Measurements from ENCODE around the gene LONP2.

Gene LONP2

DNA sequence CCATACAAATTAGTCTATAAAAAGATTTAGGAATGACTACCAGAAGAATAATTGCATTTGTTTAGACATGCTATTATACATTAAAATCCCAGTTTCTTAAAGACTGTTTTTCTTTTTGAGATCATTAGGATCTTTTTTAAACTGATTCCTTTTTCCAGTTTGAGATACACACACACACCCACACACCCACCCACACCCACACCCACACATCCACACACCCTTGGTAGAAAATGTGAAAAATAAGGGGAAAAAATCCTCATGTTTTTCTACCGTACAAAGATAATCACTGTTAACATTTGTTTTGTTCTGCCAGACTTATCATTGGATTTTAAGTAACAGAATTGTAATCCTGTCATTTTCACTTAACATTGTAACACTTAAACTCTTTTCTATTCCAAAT is 30.4 kb downstream of the LONP2 start:
- DNase-seq (ENCODE audit: low read depth) = no peak
- H3K4me3 ChIP-seq (ENCODE audit: low read length) = no peak overlapping the region
- TF ChIP-seq CTCF (IDR thresholded peaks at IDR 0.05; ENCODE audit: insufficient read depth, low read depth, low read length, missing control alignments) = no peak

DNA sequence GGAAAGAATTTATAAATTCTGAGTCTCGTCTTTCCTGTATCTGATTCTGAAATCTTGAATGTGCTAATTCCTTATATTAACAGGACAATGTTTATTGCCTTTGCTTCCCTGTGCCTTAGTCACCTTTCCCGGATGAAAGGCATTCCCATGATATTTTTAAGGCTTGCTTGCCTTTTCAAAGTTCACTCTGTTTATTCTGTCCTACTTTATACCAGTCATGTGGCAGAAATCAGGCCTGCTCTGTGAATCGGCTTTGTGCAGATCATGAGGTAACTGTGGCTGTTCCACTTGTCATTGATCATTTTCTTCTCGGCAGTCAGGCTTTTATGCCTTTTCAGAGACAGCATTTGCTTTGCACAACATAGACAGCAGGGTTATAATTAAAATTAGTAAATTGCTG is 32.0 kb downstream of the LONP2 start:
- peak; percentile 26 for DNase-seq (ENCODE audit: low read depth)
- TF ChIP-seq CTCF (IDR thresholded peaks at IDR 0.05; ENCODE audit: insufficient read depth, low read depth, low read length, missing control alignments) = no peak
- H3K4me3 ChIP-seq (ENCODE audit: low read length) = no peak overlapping the region

DNA sequence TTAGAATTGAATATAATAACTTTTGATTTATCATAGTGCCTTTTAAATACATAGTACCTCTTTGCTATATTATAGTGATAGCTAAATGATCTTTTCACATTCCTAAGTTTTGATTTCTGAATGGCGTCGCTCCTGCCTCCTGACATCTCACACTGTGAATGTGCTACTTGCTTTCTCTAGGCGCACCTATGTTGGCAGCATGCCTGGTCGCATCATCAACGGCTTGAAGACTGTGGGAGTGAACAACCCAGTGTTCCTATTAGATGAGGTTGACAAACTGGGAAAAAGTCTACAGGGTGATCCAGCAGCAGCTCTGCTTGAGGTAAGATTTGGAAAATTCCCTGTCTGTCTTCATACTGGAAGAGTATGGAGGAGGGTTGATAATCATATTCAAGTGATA is 33.1 kb downstream of the LONP2 start:
- DNase-seq (ENCODE audit: low read depth) = peak; percentile 63
- TF ChIP-seq CTCF (IDR thresholded peaks at IDR 0.05; ENCODE audit: insufficient read depth, low read depth, low read length, missing control alignments) = no peak
- no peak overlapping the region for H3K4me3 ChIP-seq (ENCODE audit: low read length)

GRCh38 chr16:48279199-48279598 is 35.1 kb downstream of the LONP2 start:
- TF ChIP-seq CTCF (IDR thresholded peaks at IDR 0.05; ENCODE audit: insufficient read depth, low read depth, low read length, missing control alignments) = no peak
- no peak for DNase-seq (ENCODE audit: low read depth)
- no peak overlapping the region for H3K4me3 ChIP-seq (ENCODE audit: low read length)

DNA sequence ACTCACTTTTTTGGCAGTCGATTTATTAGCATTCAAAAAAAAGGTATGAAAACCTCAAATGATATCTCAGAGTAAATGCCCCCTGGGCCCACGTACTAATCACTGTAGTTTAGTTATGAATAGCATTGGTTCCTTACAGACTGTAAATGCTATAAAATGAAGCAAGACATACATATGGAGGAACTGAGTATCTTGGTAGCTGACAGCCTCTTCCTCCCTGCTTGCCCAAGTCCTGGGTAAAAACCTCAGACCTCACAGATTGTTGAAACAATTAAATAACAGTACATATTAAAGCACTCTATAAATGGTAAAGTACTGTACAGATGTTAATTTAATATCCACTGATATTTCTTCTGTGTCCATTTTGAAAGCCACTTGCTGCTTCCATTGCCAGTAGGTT is 36.4 kb downstream of the LONP2 start:
- TF ChIP-seq CTCF (IDR thresholded peaks at IDR 0.05; ENCODE audit: insufficient read depth, low read depth, low read length, missing control alignments) = no peak

GRCh38 chr16:48282636-48283263 is 38.6 kb downstream of the LONP2 start:
- TF ChIP-seq CTCF (IDR thresholded peaks at IDR 0.05; ENCODE audit: insufficient read depth, low read depth, low read length, missing control alignments) = no peak

More for the DNA sequence above, 36.4 kb downstream of the LONP2 start:
- no peak overlapping the region for H3K4me3 ChIP-seq (ENCODE audit: low read length)
- no peak for DNase-seq (ENCODE audit: low read depth)

GRCh38 chr16:48284772-48285409 is 40.8 kb downstream of the LONP2 start:
- TF ChIP-seq CTCF (IDR thresholded peaks at IDR 0.05; ENCODE audit: insufficient read depth, low read depth, low read length, missing control alignments) = no peak
- H3K4me3 ChIP-seq (ENCODE audit: low read length) = no peak overlapping the region
- DNase-seq (ENCODE audit: low read depth) = no peak

More at GRCh38 chr16:48282636-48283263, 38.6 kb downstream of the LONP2 start:
- no peak overlapping the region for H3K4me3 ChIP-seq (ENCODE audit: low read length)
- DNase-seq (ENCODE audit: low read depth) = no peak
